Astrocyte of the cerebellum (primary cell): ENCODE results near the gene ESD.
"Not testable (repeated sequence)": the region's sequence is repeated elsewhere in the genome, so short reads cannot be mapped to it uniquely, and the experiment has no call there.

Source experiments
- DNase-seq: peaks from one replicate; pipeline ENCODE4 v3.0.0-alpha.2; 2011; ENCODE audit warnings: low read depth
- H3K4me3 ChIP-seq: 2 replicates; pipeline ENCODE4 v1.5.1; 2011; ENCODE audit warnings: mild to moderate bottlenecking, low read depth, low read length, moderate library complexity
- in situ Hi-C: cut with HindIII; loops from 2 replicates; pipeline ENCODE4 v1.10.0; 2017; ENCODE audit warnings: low sequenced_read_pairs
- TF ChIP-seq, protein P1 (sequence below): IDR thresholded peaks from 2 replicates; pipeline ENCODE4 v1.5.1; 2012; ENCODE audit warnings: low read length, low read depth, moderate library complexity, mild to moderate bottlenecking; ENCODE audit errors: missing control alignments

The ESD gene

DNA sequence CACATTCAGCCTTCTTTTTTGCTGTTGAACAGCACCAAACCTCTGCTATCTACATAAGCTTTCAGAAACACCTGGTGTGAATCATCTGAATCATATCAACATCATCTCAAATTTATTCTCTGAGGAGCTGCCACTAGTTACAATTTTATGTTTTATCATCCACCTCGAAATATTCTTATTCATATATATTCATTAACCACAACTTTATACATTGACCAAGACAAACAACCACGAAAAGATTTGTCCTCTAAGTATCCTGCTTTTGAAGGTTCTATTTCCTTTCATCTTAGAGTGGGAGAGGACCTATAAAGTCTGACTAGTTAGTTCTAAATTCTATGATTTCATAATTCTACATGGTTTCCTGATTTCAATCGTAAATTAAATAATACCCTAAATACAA, 18.9 kb downstream of the ESD start:
- TF ChIP-seq, protein P1, sequence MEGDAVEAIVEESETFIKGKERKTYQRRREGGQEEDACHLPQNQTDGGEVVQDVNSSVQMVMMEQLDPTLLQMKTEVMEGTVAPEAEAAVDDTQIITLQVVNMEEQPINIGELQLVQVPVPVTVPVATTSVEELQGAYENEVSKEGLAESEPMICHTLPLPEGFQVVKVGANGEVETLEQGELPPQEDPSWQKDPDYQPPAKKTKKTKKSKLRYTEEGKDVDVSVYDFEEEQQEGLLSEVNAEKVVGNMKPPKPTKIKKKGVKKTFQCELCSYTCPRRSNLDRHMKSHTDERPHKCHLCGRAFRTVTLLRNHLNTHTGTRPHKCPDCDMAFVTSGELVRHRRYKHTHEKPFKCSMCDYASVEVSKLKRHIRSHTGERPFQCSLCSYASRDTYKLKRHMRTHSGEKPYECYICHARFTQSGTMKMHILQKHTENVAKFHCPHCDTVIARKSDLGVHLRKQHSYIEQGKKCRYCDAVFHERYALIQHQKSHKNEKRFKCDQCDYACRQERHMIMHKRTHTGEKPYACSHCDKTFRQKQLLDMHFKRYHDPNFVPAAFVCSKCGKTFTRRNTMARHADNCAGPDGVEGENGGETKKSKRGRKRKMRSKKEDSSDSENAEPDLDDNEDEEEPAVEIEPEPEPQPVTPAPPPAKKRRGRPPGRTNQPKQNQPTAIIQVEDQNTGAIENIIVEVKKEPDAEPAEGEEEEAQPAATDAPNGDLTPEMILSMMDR, result no peak
- no peak for DNase-seq
- in situ Hi-C loops, result no loop called here
- H3K4me3 ChIP-seq, result no peak overlapping the region

DNA sequence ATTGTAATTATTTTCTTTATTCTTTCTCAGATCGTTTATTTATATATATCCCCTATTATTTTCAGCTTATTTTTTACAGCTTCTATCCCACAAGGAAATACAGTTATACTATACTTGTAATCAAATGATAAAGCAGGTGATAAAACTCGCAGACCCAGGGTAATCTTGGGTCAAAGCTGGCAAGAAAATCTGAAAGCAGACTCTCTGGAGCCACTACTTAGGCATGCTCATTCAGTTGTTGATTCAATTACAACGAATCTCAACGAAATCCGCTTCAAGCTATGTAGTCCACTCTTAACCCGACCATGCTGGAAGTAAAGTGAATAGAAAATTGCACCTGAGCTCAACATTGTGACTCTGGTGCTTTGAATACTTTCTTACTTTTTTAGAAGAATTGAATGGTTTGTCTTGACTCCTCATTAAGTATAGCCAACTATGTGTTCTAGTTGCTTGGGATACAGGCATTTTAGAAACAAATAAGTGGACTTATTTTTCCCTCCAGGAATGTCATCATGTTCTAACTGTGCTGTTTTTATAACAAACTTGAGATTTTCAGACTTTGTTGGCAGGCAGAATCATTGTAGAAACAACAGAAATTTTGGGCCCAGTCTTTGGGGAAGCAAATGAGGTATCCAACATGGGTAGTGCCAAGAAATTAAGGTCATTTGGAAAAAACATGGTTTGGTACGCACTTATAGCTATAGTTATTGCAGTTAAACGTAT, 21.4 kb downstream of the ESD start:
- in situ Hi-C loops, result no loop called here
- no peak for DNase-seq
- no peak overlapping the region for H3K4me3 ChIP-seq
- TF ChIP-seq, protein P1, result no peak

DNA sequence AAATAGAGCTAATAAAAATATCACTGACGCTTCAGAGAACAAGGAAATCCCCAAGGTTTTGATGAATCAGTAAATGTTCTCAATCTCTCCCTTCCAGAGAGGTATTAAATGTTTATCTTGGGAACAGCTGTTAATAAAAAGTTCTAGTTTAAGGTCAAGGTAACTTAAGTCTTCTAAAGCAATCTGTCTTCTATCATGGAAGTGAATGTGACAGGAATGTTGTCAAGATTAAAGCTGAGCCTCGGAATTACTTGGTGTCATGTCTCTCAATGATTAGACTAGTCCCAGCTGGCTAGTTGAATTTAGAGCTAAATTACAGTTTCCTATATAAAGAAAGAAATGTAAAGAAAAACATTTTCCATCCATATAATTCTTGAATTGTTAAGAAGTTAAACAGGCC, 23.4 kb downstream of the ESD start:
- H3K4me3 ChIP-seq, result no peak overlapping the region
- no peak for DNase-seq
- in situ Hi-C loops, result no loop called here
- TF ChIP-seq, protein P1, result no peak

DNA sequence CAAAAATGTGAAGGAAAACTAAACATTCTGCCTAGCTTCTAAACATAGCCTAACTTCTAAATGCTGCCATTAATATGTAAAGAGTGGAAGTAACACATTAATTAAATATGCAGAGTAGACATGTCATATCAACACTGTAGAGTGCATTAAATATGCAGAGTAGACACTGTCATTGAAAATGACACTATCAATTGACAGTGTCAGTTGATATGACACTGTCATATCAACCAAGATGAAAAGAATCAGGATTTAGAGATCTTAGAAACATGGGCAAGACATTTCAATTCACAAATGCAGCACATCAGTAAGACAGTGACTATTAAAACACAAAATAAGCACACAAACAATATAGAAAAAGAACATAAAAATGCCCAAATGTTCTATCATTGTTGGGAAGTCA, 25.3 kb downstream of the ESD start:
- DNase-seq, result no peak
- TF ChIP-seq, protein P1, result no peak
- no peak overlapping the region for H3K4me3 ChIP-seq
- in situ Hi-C loops, result no loop called here

DNA sequence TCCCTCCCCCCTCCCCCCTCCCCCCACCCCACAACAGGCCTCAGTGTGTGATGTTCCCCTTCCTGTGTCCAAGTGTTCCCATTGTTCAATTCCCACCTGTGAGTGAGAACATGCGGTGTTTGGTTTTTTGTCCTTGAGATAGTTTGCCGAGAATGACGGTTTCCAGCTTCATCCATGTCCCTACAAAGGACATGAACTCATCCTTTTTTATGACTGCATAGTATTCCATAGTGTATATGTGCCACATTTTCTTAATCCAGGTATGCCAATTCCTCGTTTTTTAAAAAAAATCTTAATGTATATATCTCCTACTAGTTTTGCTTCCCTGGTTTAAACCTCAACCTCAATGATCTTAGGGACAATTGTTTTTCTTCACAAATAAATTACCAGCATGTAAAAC, 27.0 kb downstream of the ESD start:
- DNase-seq, in situ Hi-C loops, H3K4me3 ChIP-seq: not testable (repeated sequence)

DNA sequence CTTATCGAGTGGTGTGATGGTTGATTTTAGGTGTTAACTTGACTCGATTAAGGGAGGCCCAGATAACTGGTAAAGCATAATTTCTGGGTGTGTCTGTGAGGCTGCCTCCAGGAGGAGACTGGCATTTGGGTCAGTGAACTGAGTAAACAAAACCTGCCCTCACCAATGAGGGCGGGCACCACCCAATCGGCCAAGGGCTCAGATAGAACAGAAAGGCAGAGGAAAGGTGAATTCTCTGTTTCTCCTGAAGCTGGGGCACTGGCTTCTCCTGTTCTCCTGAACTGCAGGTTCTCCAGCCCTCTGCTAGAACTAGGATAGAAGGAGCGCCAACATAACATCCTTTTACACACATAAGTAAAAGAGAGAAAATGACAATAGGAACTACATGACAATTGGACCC, 35.1 kb downstream of the ESD start:
- no peak for DNase-seq
- in situ Hi-C loops, result no loop called here
- no peak overlapping the region for H3K4me3 ChIP-seq
- TF ChIP-seq, protein P1, result no peak

DNA sequence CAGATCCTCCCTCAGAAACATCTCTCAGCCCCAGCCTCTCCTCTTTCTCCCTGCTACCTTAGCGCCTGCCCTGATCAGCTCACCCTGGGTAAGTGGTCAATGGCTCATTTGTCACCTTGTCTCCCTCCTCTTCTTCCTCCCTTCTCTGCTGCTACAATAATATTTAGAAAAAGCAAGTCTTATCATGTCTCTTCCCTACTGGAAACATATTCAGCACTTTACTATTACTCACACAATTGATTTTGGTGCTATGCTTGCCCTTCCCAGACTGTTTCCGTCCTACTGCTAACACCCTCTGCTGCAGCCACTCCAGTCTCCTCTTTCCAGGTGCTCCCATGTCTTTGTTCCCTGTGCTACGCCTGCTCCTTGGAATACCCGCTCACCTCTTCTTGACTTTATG, 35.8 kb downstream of the ESD start:
- DNase-seq, result no peak
- TF ChIP-seq, protein P1, result no peak
- in situ Hi-C loops, result no loop called here
- no peak overlapping the region for H3K4me3 ChIP-seq
